Panc1 (cell line): ENCODE data around the gene SIGMAR1. TPM values are rescaled to one million over a fixed set of nuclear protein-coding genes. Genes with fewer than 3 reads are reported as not detected.

Source experiments
- ATAC-seq: fragments of 200-7000 bp; cut with Tn5 transposase; 2 replicates; pipeline ENCODE4 v1.9.1; 2020; ENCODE audit warnings: mild to moderate bottlenecking, moderate library complexity
- BruUV-seq: library from RNA; stranded (reverse); fragments of 400-500 nt; replicated peaks from 2 replicates; lab custom pipeline; 2021; lab: Mats Ljungman, UMichigan
- CTCF ChIA-PET: fragments of 300-600 bp; sonication (Branson Sonifier 250); formaldehyde crosslinking; loops from one replicate; lab custom pipeline; 2022; ENCODE audit warnings: antibody characterized with exemption; lab: Charles Lee
- POLR2A ChIA-PET: fragments of 300-600 bp; sonication (Branson Sonifier 250); formaldehyde crosslinking; loops from one replicate; lab custom pipeline; 2022; ENCODE audit warnings: antibody characterized with exemption; lab: Charles Lee
- DNase-seq: peaks from one replicate; pipeline ENCODE4 v3.0.0-alpha.2; 2010; ENCODE audit warnings: low read depth, low spot score
- H3K27ac ChIP-seq: 2 replicates; pipeline ENCODE4 v1.5.1; 2011; ENCODE audit warnings: mild to moderate bottlenecking, low read length, inconsistent platforms
- H3K27me3 ChIP-seq: fragments of 200-500 bp; sonication (Bioruptor generic); 2 replicates; pipeline ENCODE4 v1.6.0; 2014; ENCODE audit warnings: low read length, inconsistent platforms; ENCODE audit not compliant: control insufficient read depth, insufficient read depth
- H3K36me3 ChIP-seq: fragments of 200-500 bp; sonication (Bioruptor generic); 2 replicates; pipeline ENCODE4 v1.5.1; 2014; ENCODE audit warnings: inconsistent platforms, mild to moderate bottlenecking, low read length, moderate library complexity; ENCODE audit not compliant: control insufficient read depth, insufficient read depth
- H3K4me1 ChIP-seq: 2 replicates; pipeline ENCODE4 v1.5.1; 2011; ENCODE audit warnings: inconsistent platforms, mild to moderate bottlenecking, low read length, moderate library complexity; ENCODE audit not compliant: control insufficient read depth, insufficient read depth
- H3K4me3 ChIP-seq, 2 experiments: 2 replicates each; pipeline ENCODE4 v1.5.1; 2011 to 2012; ENCODE audit warnings: low read depth in 2 of 2, low read length in 2 of 2, mild to moderate bottlenecking in 2 of 2, inconsistent platforms in 1 of 2, moderate library complexity in 1 of 2
- H3K9me3 ChIP-seq: fragments of 200-500 bp; sonication (Bioruptor generic); 2 replicates; pipeline ENCODE4 v1.5.1; 2014; ENCODE audit warnings: low read depth, mild to moderate bottlenecking, inconsistent platforms, low read length, moderate library complexity; ENCODE audit not compliant: control insufficient read depth, insufficient read depth
- POLR2AphosphoS5 ChIP-seq: IDR thresholded peaks from 2 replicates; pipeline ENCODE4 v1.6.1; 2012; ENCODE audit warnings: mild to moderate bottlenecking, low read depth, low read length, moderate library complexity
- REST ChIP-seq, 2 experiments: IDR thresholded peaks; 2 replicates each; pipeline ENCODE4 v1.6.1; 2011 to 2012; ENCODE audit warnings: low read depth in 2 of 2, control low read depth in 1 of 2, low read length in 1 of 2, mild to moderate bottlenecking in 1 of 2, moderate library complexity in 1 of 2; ENCODE audit not compliant: insufficient read depth in 1 of 2
- SIN3A ChIP-seq: IDR thresholded peaks from 2 replicates; pipeline ENCODE4 v1.6.1; 2012; ENCODE audit warnings: low read depth, mild to moderate bottlenecking, low read length, moderate library complexity, borderline replicate concordance; ENCODE audit not compliant: insufficient read depth
- TCF7L2 ChIP-seq: IDR thresholded peaks from 2 replicates; pipeline ENCODE4 v1.6.1; 2011; ENCODE audit warnings: mild to moderate bottlenecking, low read depth, low read length, inconsistent platforms
- in situ Hi-C: cut with HindIII; loops from 2 replicates; pipeline ENCODE4 v1.10.0; 2016; ENCODE audit warnings: low sequenced_read_pairs, low pct_unique_long_range_greater_than_20kb
- intact Hi-C: fragments of 100-400 bp; cut with micrococcal nuclease; formaldehyde crosslinking; loops from one replicate; pipeline ENCODE4 v1.10.0; 2022; ENCODE audit not compliant: unreplicated experiment
- total RNA-seq: library from RNA; stranded (reverse); gene quantifications from one replicate; pipeline ENCODE4 v1.2.1, GENCODE V29; 2021; ENCODE audit not compliant: unreplicated experiment
- TF ChIP-seq, protein P1 (sequence below): fragments of 450-650 bp; IDR thresholded peaks from 2 replicates; pipeline ENCODE4 v1.5.1; 2017; ENCODE audit warnings: mild to moderate bottlenecking

Gene SIGMAR1
- total RNA-seq, 1 experiment from 2014 or later, result 131 TPM

- Histone ChIP-seq H3K36me3 (no peaks in the 10 kb centered on the region), H3K27me3 (no peaks in the 10 kb centered on the region), H3K9me3 (no peaks in the 10 kb centered on the region), H3K27ac (no peak within 1 kb of the TSS), H3K4me1 (peaks cover 8% of the 10 kb centered on the region; the same call in 1 of the 2 replicates), H3K4me3 (no peak within 1 kb of the TSS)
- no TSS peak for BruUV-seq
- ATAC-seq (no peak), DNase-seq (no peak)
- CTCF ChIA-PET, result interaction anchor here (0.6 kb wide), 1 partner anchor 30 kb away, joined by 9 read pairs; no protein-coding TSS in a partner anchor
- POLR2A ChIA-PET, result no interaction called here
- TF ChIP-seq REST (IDR thresholded peaks at IDR 0.05; ENCODE audit: insufficient read depth in 1 of 2, low read depth in 2 of 2, low read length in 1 of 2) (no peak), TCF7L2 (no peak), POLR2AphosphoS5 (no peak), SIN3A (no peak)
- TF ChIP-seq, protein P1, sequence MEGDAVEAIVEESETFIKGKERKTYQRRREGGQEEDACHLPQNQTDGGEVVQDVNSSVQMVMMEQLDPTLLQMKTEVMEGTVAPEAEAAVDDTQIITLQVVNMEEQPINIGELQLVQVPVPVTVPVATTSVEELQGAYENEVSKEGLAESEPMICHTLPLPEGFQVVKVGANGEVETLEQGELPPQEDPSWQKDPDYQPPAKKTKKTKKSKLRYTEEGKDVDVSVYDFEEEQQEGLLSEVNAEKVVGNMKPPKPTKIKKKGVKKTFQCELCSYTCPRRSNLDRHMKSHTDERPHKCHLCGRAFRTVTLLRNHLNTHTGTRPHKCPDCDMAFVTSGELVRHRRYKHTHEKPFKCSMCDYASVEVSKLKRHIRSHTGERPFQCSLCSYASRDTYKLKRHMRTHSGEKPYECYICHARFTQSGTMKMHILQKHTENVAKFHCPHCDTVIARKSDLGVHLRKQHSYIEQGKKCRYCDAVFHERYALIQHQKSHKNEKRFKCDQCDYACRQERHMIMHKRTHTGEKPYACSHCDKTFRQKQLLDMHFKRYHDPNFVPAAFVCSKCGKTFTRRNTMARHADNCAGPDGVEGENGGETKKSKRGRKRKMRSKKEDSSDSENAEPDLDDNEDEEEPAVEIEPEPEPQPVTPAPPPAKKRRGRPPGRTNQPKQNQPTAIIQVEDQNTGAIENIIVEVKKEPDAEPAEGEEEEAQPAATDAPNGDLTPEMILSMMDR, result no peak
- in situ Hi-C loops (no loop called here), intact Hi-C loops (no loop called here)
Measured at GRCh38 chr9:34662526-34663302, 25.1 kb upstream of the SIGMAR1 start, which contains the start of gene CCL27. CCL27 (minus strand) TSS chr9:34662657; CDS start chr9:34662633, 24 bp downstream.

DNA sequence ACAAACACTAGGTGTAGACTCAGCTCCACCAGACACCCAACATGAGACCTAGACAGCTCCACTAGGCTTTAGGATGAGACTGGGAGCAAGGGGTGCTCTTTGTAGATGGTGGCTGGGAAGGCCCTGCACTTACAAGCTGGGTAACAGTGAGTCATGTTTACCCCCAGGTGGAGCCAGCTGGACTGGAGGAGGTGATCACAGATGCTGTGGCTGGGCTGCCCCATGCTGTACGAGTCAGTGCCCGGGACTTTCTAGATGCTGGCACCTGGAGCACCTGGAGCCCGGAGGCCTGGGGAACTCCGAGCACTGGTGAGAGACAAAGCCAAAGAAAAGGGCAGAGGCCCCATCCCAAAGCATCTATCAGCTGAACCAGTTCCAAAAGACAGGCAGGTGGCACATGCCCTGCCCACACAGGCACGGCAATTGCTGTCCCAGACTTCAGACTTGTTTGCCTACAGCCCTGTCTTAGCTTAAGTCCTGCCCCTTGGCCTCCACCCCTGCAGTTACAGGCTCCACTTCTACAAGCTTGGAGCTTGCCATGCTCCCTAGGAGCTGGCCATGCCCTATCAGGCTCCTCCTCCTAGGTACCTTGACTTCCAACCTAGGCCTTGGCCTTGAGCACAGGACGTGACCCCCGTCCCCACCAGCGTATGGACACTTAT, 22.1 kb upstream of the SIGMAR1 start:
- no peak for DNase-seq
- Histone ChIP-seq H3K4me1 (peaks cover 8% of the 10 kb centered on the region; the same call in 1 of the 2 replicates), H3K4me3 (no peak overlapping the region), H3K27me3 (no peaks in the 10 kb centered on the region), H3K27ac (no peak overlapping the region), H3K9me3 (no peaks in the 10 kb centered on the region), H3K36me3 (no peaks in the 10 kb centered on the region)
- in situ Hi-C loops, result no loop called here
- TF ChIP-seq REST (IDR thresholded peaks at IDR 0.05; ENCODE audit: insufficient read depth in 1 of 2, low read depth in 2 of 2, low read length in 1 of 2) (no peak), TCF7L2 (no peak), SIN3A (no peak), POLR2AphosphoS5 (no peak)
- TF ChIP-seq, protein P1, result no peak
- peak; percentile 19; the same call in 1 of the 2 replicates for ATAC-seq
- BruUV-seq, result no TSS peak
- CTCF ChIA-PET, result interaction anchor here (1.9 kb wide), 1 partner anchor 13 kb away, joined by 4 read pairs; the partner anchor contains the start of gene GALT
- POLR2A ChIA-PET, result no interaction called here
- intact Hi-C loops, result no loop called here
